Endothelial cell of umbilical vein (primary cell): Measurements from ENCODE around the gene TRIM71. TPM values are rescaled to one million over a fixed set of nuclear protein-coding genes. Genes with fewer than 3 reads are reported as not detected.

Experiments
- BruUV-seq: library from RNA; stranded (reverse); fragments of 400-500 nt; replicated peaks from 2 replicates; lab custom pipeline; 2021; lab: Mats Ljungman, UMichigan
- CTCF ChIA-PET: fragments of 300-600, 350-600 bp; sonication (Branson Sonifier 250); formaldehyde crosslinking; loops from one replicate; lab custom pipeline; 2021; ENCODE audit warnings: antibody characterized with exemption, inconsistent platforms; lab: Charles Lee
- POLR2A ChIA-PET: fragments of 300-600, 350-600 bp; sonication (Branson Sonifier 250); formaldehyde crosslinking; loops from one replicate; lab custom pipeline; 2021; ENCODE audit warnings: antibody characterized with exemption, inconsistent platforms; lab: Charles Lee
- DNase-seq: peaks from one replicate; pipeline ENCODE4 v3.0.0-alpha.2; 2011; ENCODE audit warnings: low read depth, low spot score
- FAIRE-seq: peaks from 2 replicates; lab custom pipeline; 2011; peaks lifted over from hg19 to GRCh38; lab: Jason Lieb, UNC
- H2AFZ ChIP-seq: 2 replicates; pipeline ENCODE4 v1.6.0; 2012; ENCODE audit warnings: low read depth, low read length, control low read depth, inconsistent platforms
- H3K27ac ChIP-seq: 2 replicates; pipeline ENCODE4 v1.5.1; 2011; ENCODE audit warnings: low read depth, mild to moderate bottlenecking, control low read depth, low read length, moderate library complexity; ENCODE audit not compliant: insufficient read depth
- H3K27me3 ChIP-seq, 2 experiments: 2 replicates each; pipeline versions ENCODE4 v1.6.0 to v1.6.1; 2011; ENCODE audit warnings: low read length in 2 of 2, mixed read lengths in 1 of 2; ENCODE audit not compliant: control insufficient read depth in 2 of 2, insufficient read depth in 2 of 2
- H3K36me3 ChIP-seq, 2 experiments: 2 replicates in 1 of 2; 3 replicates in 1 of 2; pipeline ENCODE4 v1.5.1; 2011; ENCODE audit warnings: low read length in 2 of 2, mild to moderate bottlenecking in 1 of 2, moderate library complexity in 1 of 2; ENCODE audit not compliant: control insufficient read depth in 2 of 2, insufficient read depth in 2 of 2; ENCODE audit errors: extremely low read depth in 1 of 2
- H3K4me1 ChIP-seq: 3 replicates; pipeline ENCODE4 v1.5.1; 2011; ENCODE audit warnings: mild to moderate bottlenecking, low read length; ENCODE audit not compliant: control insufficient read depth, insufficient read depth; ENCODE audit errors: extremely low read depth
- H3K4me2 ChIP-seq: 2 replicates; pipeline ENCODE4 v1.6.1; 2011; ENCODE audit warnings: low read length, control low read depth, mixed read lengths; ENCODE audit not compliant: insufficient read depth
- H3K4me3 ChIP-seq, 3 experiments: fragments of 200-600 bp in 1 of 3; sonication (generic), shearing (Covaris generic) in 1 of 3; replicated peaks in 1 of 3; 2 replicates each; pipeline ENCODE4 v1.5.1; 2011 to 2016; ENCODE audit warnings: control low read depth in 3 of 3, low read length in 3 of 3, mild to moderate bottlenecking in 2 of 3, inconsistent platforms in 1 of 3, low read depth in 1 of 3, moderate library complexity in 1 of 3; ENCODE audit not compliant: insufficient read depth in 1 of 3
- H3K79me2 ChIP-seq: 2 replicates; pipeline ENCODE4 v1.6.0; 2012; ENCODE audit warnings: low read length, inconsistent platforms; ENCODE audit not compliant: control insufficient read depth, insufficient read depth
- H3K9ac ChIP-seq: replicated peaks from 2 replicates; pipeline ENCODE3; 2011; ENCODE audit warnings: low read length, control low read depth; ENCODE audit not compliant: insufficient read depth; ENCODE audit errors: extremely low read depth
- H3K9me1 ChIP-seq: replicated peaks from 3 replicates; pipeline ENCODE4 v1.6.0; 2011; ENCODE audit warnings: mild to moderate bottlenecking, low read length; ENCODE audit not compliant: control insufficient read depth, insufficient read depth; ENCODE audit errors: extremely low read depth
- H3K9me3 ChIP-seq: replicated peaks from 2 replicates; pipeline ENCODE4 v1.5.1; 2012; ENCODE audit warnings: low read length, inconsistent platforms; ENCODE audit not compliant: control insufficient read depth, insufficient read depth
- H4K20me1 ChIP-seq: replicated peaks from 2 replicates; pipeline ENCODE3; 2011; ENCODE audit warnings: mild to moderate bottlenecking, low read length; ENCODE audit not compliant: control insufficient read depth, insufficient read depth; ENCODE audit errors: extremely low read depth
- CTCF ChIP-seq, 2 donors: IDR thresholded peaks; 1 replicate in 1 of 2; 2 replicates in 1 of 2; pipeline ENCODE4 v1.5.1; 2011; ENCODE audit warnings: low read length in 2 of 2, mild to moderate bottlenecking in 2 of 2, moderate library complexity in 2 of 2, control low read depth in 1 of 2, inconsistent platforms in 1 of 2, low read depth in 1 of 2; ENCODE audit not compliant: insufficient read depth in 1 of 2; ENCODE audit errors: extremely low read depth in 1 of 2
- EZH2 ChIP-seq: IDR thresholded peaks from 2 replicates; pipeline ENCODE4 v1.6.1; 2012; ENCODE audit warnings: borderline replicate concordance, low read depth, mild to moderate bottlenecking, moderate library complexity, low read length, inconsistent platforms; ENCODE audit not compliant: severe bottlenecking
- FOS ChIP-seq: IDR thresholded peaks from 2 replicates; pipeline ENCODE4 v1.6.1; 2011; ENCODE audit warnings: mild to moderate bottlenecking, low read length, moderate library complexity, borderline replicate concordance; ENCODE audit not compliant: insufficient read depth
- GATA2 ChIP-seq: IDR thresholded peaks from 2 replicates; pipeline ENCODE4 v1.7.0; 2011; ENCODE audit warnings: low read depth, mild to moderate bottlenecking, moderate library complexity, mixed read lengths, low read length; ENCODE audit not compliant: insufficient read length, insufficient read depth
- JUN ChIP-seq: IDR thresholded peaks from 2 replicates; pipeline ENCODE4 v1.6.1; 2011; ENCODE audit warnings: borderline replicate concordance, low read depth; ENCODE audit not compliant: insufficient read length, insufficient read depth
- MAX ChIP-seq: IDR thresholded peaks from 2 replicates; pipeline ENCODE4 v1.6.1; 2011; ENCODE audit not compliant: insufficient read depth, insufficient read length
- MYC ChIP-seq: IDR thresholded peaks from one replicate; pipeline ENCODE4 v1.6.1; 2011; ENCODE audit warnings: mild to moderate bottlenecking, low read depth, low read length
- POLR2A ChIP-seq: IDR thresholded peaks from 2 replicates; pipeline ENCODE4 v1.6.1; 2012; ENCODE audit warnings: low read depth, mild to moderate bottlenecking, control low read depth, low read length
- POLR2AphosphoS5 ChIP-seq: IDR thresholded peaks from 2 replicates; pipeline ENCODE4 v1.6.1; 2012; ENCODE audit warnings: low read depth, mild to moderate bottlenecking, control low read depth, low read length, moderate library complexity; ENCODE audit not compliant: insufficient read depth
- dilution Hi-C: fragments of 300-500 bp; cut with MboI; formaldehyde crosslinking; loops from one replicate; pipeline ENCODE4 v1.15.0; 2019; ENCODE audit warnings: low sequenced_read_pairs; ENCODE audit not compliant: extremely low pct_ligation_motif_present
- intact Hi-C: fragments of 100-400 bp; cut with micrococcal nuclease; formaldehyde crosslinking; loops from one replicate; pipeline ENCODE4 v1.10.0; 2022
- polyA plus RNA-seq, 4 experiments: library from polyadenylated mRNA; depleted of rRNA in 3 of 4; stranded (reverse) in 3 of 4; unstranded in 1 of 4; fragments of >200 nt; gene quantifications; 2 replicates each; pipeline versions ENCODE4 v1.2.1 to v1.2.3, GENCODE V29; 2011 to 2012; ENCODE audit warnings: missing spikeins in 1 of 4
- total RNA-seq: library from RNA; stranded (reverse); gene quantifications from 2 replicates; pipeline ENCODE4 v1.2.3, GENCODE V29; 2021

The TRIM71 gene
- total and polyA plus RNA-seq, 2 donors (not counting 3 experiments of a cell fraction or from before 2014, with no cell fraction given), result not detected

- no peaks in the 10 kb centered on the region for H4K20me1 ChIP-seq
- TF ChIP-seq EZH2 (no peak), CTCF (IDR thresholded peaks at IDR 0.05; ENCODE audit: extremely low read depth in 1 of 2, insufficient read depth in 1 of 2, low read depth in 1 of 2, low read length in 2 of 2) (no peak), POLR2A (no peak)
- DNase-seq (no peak), FAIRE-seq (no peak)
- no peaks in the 10 kb centered on the region for H3K9me3 ChIP-seq
- no peak overlapping the region for H2AFZ ChIP-seq
- CTCF ChIA-PET, result no interaction called here
- no peak overlapping the region for H3K4me3 ChIP-seq
- no peak overlapping the region for H3K27ac ChIP-seq
- no peaks in the 10 kb centered on the region for H3K36me3 ChIP-seq
- dilution Hi-C loops (no loop called here), intact Hi-C loops (no loop called here)
- H3K27me3 ChIP-seq, result peaks cover 23 to 31% of the 10 kb centered on the region in 2 experiments
- no peaks in the 10 kb centered on the region for H3K79me2 ChIP-seq
- no peak overlapping the region for H3K4me2 ChIP-seq
- no peaks in the 10 kb centered on the region for H3K9me1 ChIP-seq
- POLR2A ChIA-PET, result no interaction called here
- H3K4me1 ChIP-seq, result no peaks in the 10 kb centered on the region
- BruUV-seq, result no TSS peak
- no peak overlapping the region for H3K9ac ChIP-seq
Measured at GRCh38 chr3:32892625-32893598, 75.1 kb downstream of the TRIM71 start.

- POLR2A ChIA-PET, result no interaction called here
- no peaks in the 10 kb centered on the region for H4K20me1 ChIP-seq
- FAIRE-seq, result no peak
- no peaks in the 10 kb centered on the region for H3K79me2 ChIP-seq
- intact Hi-C loops, result no loop called here
- no peak overlapping the region for H2AFZ ChIP-seq
- H3K9me1 ChIP-seq, result no peaks in the 10 kb centered on the region
- H3K36me3 ChIP-seq, result no peaks in the 10 kb centered on the region
- no peak overlapping the region for H3K9ac ChIP-seq
- H3K27me3 ChIP-seq, result peaks cover 30 to 35% of the 10 kb centered on the region in 2 experiments
- no TSS peak for BruUV-seq
- H3K4me3 ChIP-seq, result no peak overlapping the region
- no peak for TF ChIP-seq POLR2AphosphoS5
- TF ChIP-seq JUN, result no peak
- TF ChIP-seq MAX, result no peak
- TF ChIP-seq GATA2, result no peak
- TF ChIP-seq POLR2A, result no peak
- TF ChIP-seq MYC, result no peak
- TF ChIP-seq EZH2, result no peak
- TF ChIP-seq FOS, result no peak
- TF ChIP-seq CTCF (IDR thresholded peaks at IDR 0.05; ENCODE audit: extremely low read depth in 1 of 2, insufficient read depth in 1 of 2, low read depth in 1 of 2, low read length in 2 of 2), result no peak
- no peak overlapping the region for H3K27ac ChIP-seq
- no peak for DNase-seq
- CTCF ChIA-PET, result no interaction called here
- H3K9me3 ChIP-seq, result no peaks in the 10 kb centered on the region
- H3K4me2 ChIP-seq, result no peak overlapping the region
- dilution Hi-C loops, result no loop called here
- H3K4me1 ChIP-seq, result no peaks in the 10 kb centered on the region
Measured at GRCh38 chr3:32894977-32895376, 77.2 kb downstream of the TRIM71 start.
